ENCODE results near the gene LAMA2.

The LAMA2 gene

DNA sequence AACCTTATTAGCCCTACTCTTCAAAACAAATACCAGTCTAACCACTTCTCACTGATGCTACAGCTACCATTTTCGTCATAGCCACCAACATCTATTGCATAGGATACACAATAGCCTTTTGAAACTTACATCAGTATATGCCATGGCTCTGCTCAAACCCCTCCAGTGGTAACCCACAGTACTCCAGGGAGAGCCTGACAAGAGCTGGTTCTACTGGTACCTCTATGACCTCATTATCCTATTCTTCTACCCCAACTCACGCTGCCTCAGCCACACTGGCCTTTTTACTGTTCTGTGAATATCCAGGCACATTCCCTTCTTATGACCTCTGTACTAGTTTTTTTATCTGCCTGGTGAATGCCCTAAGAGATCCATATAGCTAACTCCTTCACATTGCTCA is 669.5 kb downstream of the LAMA2 start:
- DNase-seq: no peak

DNA sequence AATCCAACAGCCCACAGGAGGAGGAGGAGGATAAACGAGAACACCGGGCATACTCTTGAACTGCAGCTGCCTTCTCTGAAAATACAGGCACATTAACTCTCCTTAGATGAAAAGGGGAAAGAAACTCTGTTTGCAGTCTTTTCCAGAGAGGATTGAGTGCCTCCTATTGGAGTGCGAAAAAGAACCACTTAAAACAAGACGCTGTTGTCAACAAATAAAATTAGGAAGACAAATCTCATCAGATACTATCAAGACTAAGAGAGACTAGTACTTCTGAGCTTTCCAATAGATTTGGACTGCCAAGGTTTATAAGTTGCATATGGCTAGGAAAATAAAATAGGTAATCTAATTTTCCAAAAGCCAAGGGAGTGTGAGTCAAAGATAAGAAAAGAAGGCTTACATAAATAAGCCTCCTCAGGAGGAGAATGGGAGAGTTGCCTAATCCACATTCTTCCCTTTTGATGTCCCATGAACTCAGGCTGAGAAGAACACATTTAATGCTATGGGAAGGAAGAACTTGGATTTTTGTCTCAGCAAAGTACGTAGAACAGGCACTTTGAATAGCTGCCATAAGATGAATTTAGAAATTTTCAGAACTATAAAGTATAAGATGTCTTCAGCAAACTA is 672.4 kb downstream of the LAMA2 start:
- DNase-seq: no peak

DNA sequence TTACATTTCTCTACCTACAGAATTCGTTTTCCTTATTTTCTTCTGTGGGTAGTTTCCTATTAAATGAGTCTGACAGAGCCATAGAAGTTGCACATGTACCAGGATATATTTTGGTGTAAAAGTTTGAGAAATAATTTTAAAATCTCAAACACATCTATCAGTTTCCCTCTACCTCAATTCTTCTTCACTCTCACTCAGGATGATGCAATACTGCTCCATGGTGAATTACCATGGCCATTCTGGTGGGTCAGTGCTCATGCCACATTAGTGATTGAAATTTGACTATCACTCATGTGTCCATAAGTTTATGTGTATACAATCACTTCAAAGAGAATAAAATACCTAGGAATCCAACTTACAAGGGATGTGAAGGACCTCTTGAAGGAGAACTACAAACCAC is 675.3 kb downstream of the LAMA2 start:
- DNase-seq: no peak

- DNase-seq: no peak
These were observed 682.4 kb downstream of the LAMA2 start for GRCh38 chr6:129565366-129565765.

GRCh38 chr6:129565811-129566210 is 682.9 kb downstream of the LAMA2 start:
- no peak for DNase-seq
